ENCODE results near the gene PDK4.

Gene PDK4

GRCh38 chr7:95535662-95536061 lies 60.7 kb downstream of the PDK4 start:
- no peak for TF ChIP-seq CTCF (IDR thresholded peaks at IDR 0.05; ENCODE audit: insufficient read depth, low read depth, low read length, missing control alignments)
- no peak for DNase-seq (ENCODE audit: low read depth)
- no peak overlapping the region for H3K4me3 ChIP-seq (ENCODE audit: low read depth, low read length)

- no peak for DNase-seq (ENCODE audit: low read depth)
- H3K4me3 ChIP-seq (ENCODE audit: low read depth, low read length) = no peak overlapping the region
- no peak for TF ChIP-seq CTCF (IDR thresholded peaks at IDR 0.05; ENCODE audit: insufficient read depth, low read depth, low read length, missing control alignments)
Measured at GRCh38 chr7:95534796-95535195, 61.5 kb downstream of the PDK4 start.

Data from GM12865 (cell line).